GM19240 (cell line): ENCODE results near the gene SPRR3.

ENCODE experiments used
- DNase-seq: peaks from one replicate; pipeline ENCODE4 v3.0.0; 2011; ENCODE audit warnings: low spot score; ENCODE audit not compliant: insufficient read length

SPRR3 gene

GRCh38 chr1:153049211-153049610 is 47.7 kb downstream of the SPRR3 start:
- DNase-seq: no peak
